K562 (cell line): ENCODE data around the gene ANKRD34A. TPM values are rescaled to one million over a fixed set of nuclear protein-coding genes. Genes with fewer than 3 reads are reported as not detected.

Experiments used
- DACH1 ChIP-seq: fragments of 450-650 bp; IDR thresholded peaks from 2 replicates; pipeline ENCODE4 v1.6.1; 2018; ENCODE audit not compliant: partially characterized antibody
- EHMT2 ChIP-seq: fragments of 450-650 bp; IDR thresholded peaks from 2 replicates; pipeline ENCODE4 v1.6.1; 2018; ENCODE audit warnings: antibody characterized with exemption
- ESRRB ChIP-seq: fragments of 250-450 bp; sonication (Bioruptor Pico); IDR thresholded peaks from 2 replicates; pipeline ENCODE4 v1.5.0; 2020; ENCODE audit warnings: mild to moderate bottlenecking, moderate library complexity, borderline replicate concordance
- KLF10 ChIP-seq: fragments of 250-450 bp; sonication (Bioruptor Pico); IDR thresholded peaks from 2 replicates; pipeline ENCODE4 v1.6.1; 2021; ENCODE audit warnings: matching md5 sums
- PHB ChIP-seq: fragments of 250-450 bp; sonication (Bioruptor Pico); IDR thresholded peaks from 2 replicates; pipeline ENCODE4 v1.5.0; 2021
- PYGO2 ChIP-seq: fragments of 450-650 bp; IDR thresholded peaks from 2 replicates; pipeline ENCODE4 v1.6.1; 2016; ENCODE audit warnings: mild to moderate bottlenecking, missing genetic modification characterization, moderate library complexity, missing compliant biosample characterization
- SETDB1 ChIP-seq: IDR thresholded peaks from one replicate; pipeline ENCODE4 v1.6.1; 2012; ENCODE audit warnings: low read length, control low read depth, inconsistent platforms
- TCF3 ChIP-seq: sonication (generic); formaldehyde crosslinking; IDR thresholded peaks from 2 replicates; pipeline ENCODE4 v1.4.0; 2020; ENCODE audit warnings: mild to moderate bottlenecking, missing genetic modification reagents
- ZC3H4 ChIP-seq: sonication (generic); formaldehyde crosslinking; IDR thresholded peaks from 2 replicates; pipeline ENCODE4 v1.9.0; 2021; ENCODE audit warnings: missing genetic modification reagents, borderline replicate concordance
- ZNF124 ChIP-seq: sonication (generic); formaldehyde crosslinking; IDR thresholded peaks from 2 replicates; pipeline ENCODE4 v1.8.1; 2022; ENCODE audit warnings: missing genetic modification reagents
- ZNF134 ChIP-seq: fragments of 250-450 bp; sonication (Bioruptor Pico); conservative IDR thresholded peaks from 2 replicates; pipeline ENCODE4 v1.4.0; 2020
- polyA plus RNA-seq, 8 experiments: library from polyadenylated mRNA; depleted of rRNA in 4 of 8; stranded (reverse) in 5 of 8; unstranded in 3 of 8; fragments of >200 nt; fragmentation: Nextera tagmentation in 2 of 8; fragmentation: Illumina TruSeq in 1 of 8; extraction: Ambion mirVana in 2 of 8; extraction: Trizol in 1 of 8; gene quantifications; 2 replicates each; pipeline versions ENCODE4 v1.2.1 to v1.2.3, GENCODE V29; 2011 to 2014; ENCODE audit warnings: inconsistent platforms in 1 of 8, missing spikeins in 1 of 8
- total RNA-seq, 7 experiments: library from RNA; depleted of rRNA in 6 of 7; stranded (reverse); fragments of >200 nt in 6 of 7; fragmentation: Illumina TruSeq in 2 of 7; extraction: Trizol in 2 of 7; gene quantifications; 2 replicates each; pipeline versions ENCODE4 v1.2.1 to v1.2.3, GENCODE V29; 2011 to 2021; ENCODE audit warnings: low replicate concordance in 1 of 7
- TF ChIP-seq, protein P1 (sequence below): IDR thresholded peaks from 2 replicates; pipeline ENCODE4 v1.6.1; 2016; ENCODE audit warnings: missing genetic modification characterization, missing compliant biosample characterization
- TF ChIP-seq, protein P2 (sequence below): fragments of 250-450 bp; sonication (Bioruptor Pico); IDR thresholded peaks from 2 replicates; pipeline ENCODE4 v1.5.0; 2021; ENCODE audit warnings: mild to moderate bottlenecking, moderate library complexity
- TF ChIP-seq, protein P3 (sequence below): fragments of 450-650 bp; IDR thresholded peaks from 2 replicates; pipeline ENCODE4 v1.6.1; 2016; ENCODE audit warnings: antibody characterized with exemption
- TF ChIP-seq, protein P4 (sequence below): fragments of 250-450 bp; sonication (Bioruptor Pico); IDR thresholded peaks from 2 replicates; pipeline ENCODE4 v1.8.0; 2021; ENCODE audit warnings: mild to moderate bottlenecking, moderate library complexity
- TF ChIP-seq, protein P5 (sequence below): sonication (generic); formaldehyde crosslinking; IDR thresholded peaks from 2 replicates; pipeline ENCODE4 v1.8.1; 2023; ENCODE audit warnings: mild to moderate bottlenecking, missing genetic modification reagents
- TF ChIP-seq, protein P6 (sequence below): conservative IDR thresholded peaks from 2 replicates; pipeline ENCODE4 v1.6.1; 2011; ENCODE audit warnings: low read depth, mild to moderate bottlenecking, low read length; ENCODE audit not compliant: control insufficient read depth

The ANKRD34A gene
- total and polyA plus RNA-seq, 9 of the 15 experiments (the other 6 are each of a cell fraction or from before 2014, with no cell fraction given) = 0.06 to 1.6 (median 0.43) TPM

DNA sequence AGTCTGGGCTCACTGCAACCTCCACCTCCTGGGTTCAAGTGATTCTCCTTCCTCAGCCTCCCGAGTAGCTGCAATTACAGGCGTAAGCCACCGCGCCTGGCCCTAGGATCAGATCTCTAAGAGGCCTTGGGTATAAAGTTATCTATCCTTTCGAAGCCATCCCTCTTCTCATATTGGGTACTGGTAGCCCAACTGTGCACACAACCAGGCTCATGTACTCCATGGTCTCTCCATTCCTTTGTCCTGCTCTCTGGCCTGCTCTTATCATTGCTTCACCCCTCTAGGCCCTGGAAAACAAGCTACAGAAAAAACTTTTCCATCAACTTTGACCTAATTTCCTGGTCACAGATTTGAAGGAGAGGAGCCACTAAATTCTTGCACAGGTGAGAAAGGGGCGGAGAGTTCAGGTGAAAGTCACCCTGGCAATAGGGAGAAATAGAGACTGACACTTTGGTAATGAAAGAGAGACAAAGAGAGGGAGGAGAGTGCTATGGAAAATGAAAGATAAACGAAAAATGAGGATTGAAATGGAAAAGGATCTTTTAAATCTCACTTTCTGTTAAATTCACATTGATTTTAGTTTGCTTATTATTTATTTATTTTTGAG is 26.0 kb upstream of the ANKRD34A start (continued):
- TF ChIP-seq, protein P1, sequence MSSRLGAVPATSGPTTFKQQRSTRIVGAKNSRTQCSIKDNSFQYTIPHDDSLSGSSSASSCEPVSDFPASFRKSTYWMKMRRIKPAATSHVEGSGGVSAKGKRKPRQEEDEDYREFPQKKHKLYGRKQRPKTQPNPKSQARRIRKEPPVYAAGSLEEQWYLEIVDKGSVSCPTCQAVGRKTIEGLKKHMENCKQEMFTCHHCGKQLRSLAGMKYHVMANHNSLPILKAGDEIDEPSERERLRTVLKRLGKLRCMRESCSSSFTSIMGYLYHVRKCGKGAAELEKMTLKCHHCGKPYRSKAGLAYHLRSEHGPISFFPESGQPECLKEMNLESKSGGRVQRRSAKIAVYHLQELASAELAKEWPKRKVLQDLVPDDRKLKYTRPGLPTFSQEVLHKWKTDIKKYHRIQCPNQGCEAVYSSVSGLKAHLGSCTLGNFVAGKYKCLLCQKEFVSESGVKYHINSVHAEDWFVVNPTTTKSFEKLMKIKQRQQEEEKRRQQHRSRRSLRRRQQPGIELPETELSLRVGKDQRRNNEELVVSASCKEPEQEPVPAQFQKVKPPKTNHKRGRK (tag) = no peak
- TF ChIP-seq, protein P2, sequence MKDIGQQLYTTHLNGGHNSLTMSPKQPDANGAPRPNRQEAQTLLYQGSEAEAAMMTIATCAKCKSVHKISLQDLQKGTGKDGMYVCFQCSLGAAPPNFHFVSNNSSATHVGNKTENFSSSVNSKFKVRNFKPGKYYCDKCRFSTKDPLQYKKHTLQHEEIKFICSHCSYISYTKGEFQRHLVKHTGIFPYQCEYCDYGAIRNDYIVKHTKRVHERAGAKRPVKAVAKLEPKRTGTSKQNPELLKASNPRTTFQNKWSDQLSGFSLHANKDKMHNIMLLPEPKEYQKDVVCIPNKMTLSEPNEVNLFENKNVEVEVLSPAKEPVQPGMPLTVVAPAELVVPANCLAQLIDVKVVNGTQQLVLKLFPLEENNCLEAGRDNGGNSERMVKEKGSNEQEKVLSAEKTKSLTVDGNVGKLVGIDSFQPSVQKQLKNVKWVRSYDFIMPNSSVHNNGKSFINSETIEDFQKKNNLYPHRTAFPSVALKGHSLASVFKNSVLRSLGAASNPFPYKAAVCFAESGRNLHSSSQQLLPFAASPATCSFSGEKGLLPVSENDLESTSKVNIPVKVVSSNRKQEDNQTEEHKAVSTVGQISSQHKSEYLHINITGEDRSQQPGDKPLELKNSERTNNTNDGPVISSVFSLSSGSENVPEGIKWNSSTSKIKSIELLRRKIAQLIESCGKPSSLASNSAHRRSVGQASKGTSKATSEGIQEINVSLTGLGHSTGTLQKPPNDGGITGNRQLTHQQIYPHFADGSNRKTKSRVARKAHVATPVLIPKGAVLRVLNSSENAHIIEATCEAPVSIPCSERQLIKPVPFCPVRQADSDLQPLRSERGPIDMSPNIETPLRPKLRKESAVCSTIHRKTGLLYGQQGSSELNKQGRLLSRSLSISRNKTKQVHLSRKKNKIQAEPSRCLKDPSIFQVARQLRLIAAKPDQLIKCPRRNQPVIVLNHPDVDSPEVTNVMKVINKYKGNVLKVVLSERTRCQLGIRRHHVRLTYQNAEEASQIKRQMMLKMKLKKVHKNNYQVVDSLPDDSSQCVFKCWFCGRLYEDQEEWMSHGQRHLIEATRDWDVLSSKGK = 0 out of 2 replicates have a peak, but pooled peaks have one; percentile 59
- TF ChIP-seq ZC3H4 (no peak), DACH1 (no peak), SETDB1 (no peak), PYGO2 (tag) (no peak), ESRRB (CRISPR knock-in tag) (peak; percentile 80; the same call in 1 of the 2 replicates), ZNF134 (CRISPR knock-in tag) (no peak), PHB (CRISPR knock-in tag) (no peak), ZNF124 (CRISPR knock-in tag) (no peak), KLF10 (CRISPR knock-in tag) (peak; percentile 88), TCF3 (CRISPR knock-in tag) (no peak), EHMT2 (no peak)
- TF ChIP-seq, protein P3, sequence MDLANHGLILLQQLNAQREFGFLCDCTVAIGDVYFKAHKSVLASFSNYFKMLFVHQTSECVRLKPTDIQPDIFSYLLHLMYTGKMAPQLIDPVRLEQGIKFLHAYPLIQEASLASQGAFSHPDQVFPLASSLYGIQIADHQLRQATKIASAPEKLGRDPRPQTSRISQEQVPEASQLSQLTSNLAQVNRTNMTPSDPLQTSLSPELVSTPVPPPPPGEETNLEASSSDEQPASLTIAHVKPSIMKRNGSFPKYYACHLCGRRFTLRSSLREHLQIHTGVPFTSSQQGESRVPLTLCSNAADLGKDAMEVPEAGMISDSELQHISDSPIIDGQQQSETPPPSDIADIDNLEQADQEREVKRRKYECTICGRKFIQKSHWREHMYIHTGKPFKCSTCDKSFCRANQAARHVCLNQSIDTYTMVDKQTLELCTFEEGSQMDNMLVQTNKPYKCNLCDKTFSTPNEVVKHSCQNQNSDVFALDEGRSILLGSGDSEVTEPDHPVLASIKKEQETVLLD = no peak
- TF ChIP-seq, protein P4, sequence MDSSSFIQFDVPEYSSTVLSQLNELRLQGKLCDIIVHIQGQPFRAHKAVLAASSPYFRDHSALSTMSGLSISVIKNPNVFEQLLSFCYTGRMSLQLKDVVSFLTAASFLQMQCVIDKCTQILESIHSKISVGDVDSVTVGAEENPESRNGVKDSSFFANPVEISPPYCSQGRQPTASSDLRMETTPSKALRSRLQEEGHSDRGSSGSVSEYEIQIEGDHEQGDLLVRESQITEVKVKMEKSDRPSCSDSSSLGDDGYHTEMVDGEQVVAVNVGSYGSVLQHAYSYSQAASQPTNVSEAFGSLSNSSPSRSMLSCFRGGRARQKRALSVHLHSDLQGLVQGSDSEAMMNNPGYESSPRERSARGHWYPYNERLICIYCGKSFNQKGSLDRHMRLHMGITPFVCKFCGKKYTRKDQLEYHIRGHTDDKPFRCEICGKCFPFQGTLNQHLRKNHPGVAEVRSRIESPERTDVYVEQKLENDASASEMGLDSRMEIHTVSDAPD (CRISPR knock-in tag) = no peak
- TF ChIP-seq, protein P5, sequence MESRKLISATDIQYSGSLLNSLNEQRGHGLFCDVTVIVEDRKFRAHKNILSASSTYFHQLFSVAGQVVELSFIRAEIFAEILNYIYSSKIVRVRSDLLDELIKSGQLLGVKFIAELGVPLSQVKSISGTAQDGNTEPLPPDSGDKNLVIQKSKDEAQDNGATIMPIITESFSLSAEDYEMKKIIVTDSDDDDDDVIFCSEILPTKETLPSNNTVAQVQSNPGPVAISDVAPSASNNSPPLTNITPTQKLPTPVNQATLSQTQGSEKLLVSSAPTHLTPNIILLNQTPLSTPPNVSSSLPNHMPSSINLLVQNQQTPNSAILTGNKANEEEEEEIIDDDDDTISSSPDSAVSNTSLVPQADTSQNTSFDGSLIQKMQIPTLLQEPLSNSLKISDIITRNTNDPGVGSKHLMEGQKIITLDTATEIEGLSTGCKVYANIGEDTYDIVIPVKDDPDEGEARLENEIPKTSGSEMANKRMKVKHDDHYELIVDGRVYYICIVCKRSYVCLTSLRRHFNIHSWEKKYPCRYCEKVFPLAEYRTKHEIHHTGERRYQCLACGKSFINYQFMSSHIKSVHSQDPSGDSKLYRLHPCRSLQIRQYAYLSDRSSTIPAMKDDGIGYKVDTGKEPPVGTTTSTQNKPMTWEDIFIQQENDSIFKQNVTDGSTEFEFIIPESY (CRISPR knock-in tag) = peak; percentile 71
- TF ChIP-seq, protein P6, sequence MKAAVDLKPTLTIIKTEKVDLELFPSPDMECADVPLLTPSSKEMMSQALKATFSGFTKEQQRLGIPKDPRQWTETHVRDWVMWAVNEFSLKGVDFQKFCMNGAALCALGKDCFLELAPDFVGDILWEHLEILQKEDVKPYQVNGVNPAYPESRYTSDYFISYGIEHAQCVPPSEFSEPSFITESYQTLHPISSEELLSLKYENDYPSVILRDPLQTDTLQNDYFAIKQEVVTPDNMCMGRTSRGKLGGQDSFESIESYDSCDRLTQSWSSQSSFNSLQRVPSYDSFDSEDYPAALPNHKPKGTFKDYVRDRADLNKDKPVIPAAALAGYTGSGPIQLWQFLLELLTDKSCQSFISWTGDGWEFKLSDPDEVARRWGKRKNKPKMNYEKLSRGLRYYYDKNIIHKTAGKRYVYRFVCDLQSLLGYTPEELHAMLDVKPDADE = no peak
